SIG-M5 treated with dmso at 0.1 percent for 504 hours (cell line): ENCODE results near the gene TLR1.
"Not testable (repeated sequence)": the region's sequence is repeated elsewhere in the genome, so short reads cannot be mapped to it uniquely, and the experiment has no call there.

ENCODE experiments used
- DNase-seq: peaks from one replicate; lab custom pipeline; 2025; ENCODE audit not compliant: unreplicated experiment; lab: John Stamatoyannopoulos, UW

The TLR1 gene

DNA sequence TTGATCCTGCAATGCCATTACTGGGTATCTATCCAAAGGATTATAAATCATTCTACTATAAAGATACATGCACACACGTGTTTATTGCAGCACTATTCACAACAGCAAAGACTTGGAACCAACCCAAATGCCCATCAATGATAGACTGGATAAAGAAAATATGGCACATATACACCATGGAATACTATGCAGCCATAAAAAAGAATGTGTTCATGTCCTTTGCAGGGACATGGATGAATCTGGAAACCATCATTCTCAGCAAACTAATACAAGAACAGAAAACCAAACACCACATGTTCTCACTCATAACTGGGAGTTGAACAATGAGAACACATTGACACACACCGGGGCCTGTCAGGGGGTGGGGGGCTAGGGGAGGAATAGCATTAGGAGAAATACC, 26.7 kb downstream of the TLR1 start:
- DNase-seq = not testable (repeated sequence)

- DNase-seq = no peak
Measured at GRCh38 chr4:38775326-38775725, 29.3 kb downstream of the TLR1 start.

DNA sequence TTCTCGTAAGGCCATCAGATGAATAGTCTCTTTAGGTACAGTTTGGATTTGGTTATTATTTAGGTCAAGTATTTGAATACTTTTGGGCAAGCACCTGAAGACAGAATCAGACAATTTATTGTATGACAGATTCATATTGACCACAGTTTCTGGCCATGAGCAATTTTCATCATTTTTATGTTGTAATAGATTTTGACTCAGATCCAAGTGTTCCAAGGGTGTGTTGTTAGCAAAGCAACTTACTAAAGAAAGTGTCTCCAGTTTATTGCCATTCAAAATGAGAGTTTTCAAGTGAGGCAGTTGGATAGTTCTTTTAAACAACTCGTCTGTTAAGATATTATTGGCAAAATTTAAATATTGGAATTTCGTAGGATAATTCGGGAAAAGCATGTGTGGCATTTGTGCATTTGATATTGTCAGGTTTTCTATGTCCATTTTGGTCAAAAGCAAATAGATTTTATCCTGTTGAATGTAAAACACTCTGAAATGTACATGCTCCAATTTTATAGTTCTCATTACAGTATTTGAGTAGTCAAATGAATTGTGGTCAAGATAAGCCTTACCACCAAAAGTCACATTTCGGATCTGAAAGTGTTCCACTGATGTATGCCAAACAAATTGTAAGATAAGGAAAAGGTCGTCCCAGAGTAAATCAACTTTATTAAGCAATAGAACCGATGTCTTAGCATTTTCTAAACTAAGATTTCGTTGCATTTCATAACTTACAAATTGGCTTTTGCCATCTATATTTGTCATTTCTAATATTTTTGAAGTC, 30.2 kb downstream of the TLR1 start:
- no peak for DNase-seq

- DNase-seq = not testable (repeated sequence)
Measured at GRCh38 chr4:38770281-38770680, 34.3 kb downstream of the TLR1 start.

GRCh38 chr4:38769857-38770256, 34.7 kb downstream of the TLR1 start:
- DNase-seq = no peak

GRCh38 chr4:38769441-38769840, 35.1 kb downstream of the TLR1 start:
- DNase-seq = no peak

DNA sequence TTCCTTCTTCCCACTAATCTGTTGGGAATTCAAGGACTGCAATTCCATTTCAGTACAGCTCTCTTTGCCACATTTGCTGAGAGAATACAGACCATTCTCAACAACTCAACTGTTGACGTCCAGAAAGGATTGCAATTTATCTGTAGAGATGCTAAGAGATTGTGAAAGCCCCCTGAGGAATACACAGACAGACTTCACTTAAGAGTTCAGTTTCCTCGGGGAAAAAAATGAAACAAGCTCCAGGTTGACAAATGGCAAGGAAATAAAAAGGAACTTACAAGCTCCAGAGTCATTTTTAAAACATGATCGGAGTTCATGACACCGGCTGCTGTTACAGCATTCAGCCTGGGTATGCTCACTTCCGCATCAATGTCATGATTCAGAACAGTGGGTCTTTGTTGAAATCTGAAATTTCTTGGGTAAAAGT, 35.6 kb downstream of the TLR1 start:
- DNase-seq = peak; percentile 51

GRCh38 chr4:38766940-38767339, 37.7 kb downstream of the TLR1 start:
- DNase-seq = not testable (repeated sequence)

DNA sequence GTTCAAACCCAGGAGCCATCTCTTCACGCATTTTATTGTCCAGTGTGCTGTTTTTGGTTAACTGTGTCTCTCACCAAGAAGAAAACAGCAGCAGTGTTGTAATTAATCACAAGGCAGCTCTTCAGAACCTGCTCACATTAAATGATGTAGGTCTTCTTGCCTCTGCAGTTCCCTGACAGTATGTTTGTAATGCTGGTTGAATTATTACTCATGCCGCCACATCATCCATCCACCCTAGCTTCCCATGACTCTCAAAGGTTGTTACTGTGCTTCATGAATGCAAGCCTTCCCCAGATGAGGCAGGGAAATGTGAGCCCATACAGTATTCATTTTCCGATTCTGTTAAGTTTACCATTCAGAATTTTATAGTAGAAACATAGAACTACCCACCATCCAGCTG, 39.2 kb downstream of the TLR1 start:
- no peak for DNase-seq

GRCh38 chr4:38764277-38764676, 40.3 kb downstream of the TLR1 start:
- no peak for DNase-seq

GRCh38 chr4:38762560-38762959, 42.0 kb downstream of the TLR1 start:
- no peak for DNase-seq

DNA sequence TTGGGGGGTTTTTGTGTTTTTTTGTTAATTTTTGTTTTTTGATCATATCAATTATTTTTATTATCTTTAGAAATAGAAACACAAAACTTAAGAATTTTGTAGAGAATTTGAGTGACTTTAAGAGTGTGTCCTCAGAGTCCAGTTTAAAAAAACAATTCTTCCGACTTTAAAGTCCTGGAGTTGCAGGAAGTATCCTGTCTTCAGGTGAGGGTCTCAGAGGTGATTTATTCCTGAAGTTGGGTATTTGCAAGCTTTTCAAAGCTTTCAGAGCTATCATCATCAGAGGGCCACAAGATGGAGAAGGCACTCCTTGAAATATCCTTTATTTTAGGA, 44.8 kb downstream of the TLR1 start:
- no peak for DNase-seq

GRCh38 chr4:38759113-38759789, 45.3 kb downstream of the TLR1 start:
- peak; percentile 56 for DNase-seq

- DNase-seq = no peak
Measured at GRCh38 chr4:38757945-38758600, 46.5 kb downstream of the TLR1 start.

DNA sequence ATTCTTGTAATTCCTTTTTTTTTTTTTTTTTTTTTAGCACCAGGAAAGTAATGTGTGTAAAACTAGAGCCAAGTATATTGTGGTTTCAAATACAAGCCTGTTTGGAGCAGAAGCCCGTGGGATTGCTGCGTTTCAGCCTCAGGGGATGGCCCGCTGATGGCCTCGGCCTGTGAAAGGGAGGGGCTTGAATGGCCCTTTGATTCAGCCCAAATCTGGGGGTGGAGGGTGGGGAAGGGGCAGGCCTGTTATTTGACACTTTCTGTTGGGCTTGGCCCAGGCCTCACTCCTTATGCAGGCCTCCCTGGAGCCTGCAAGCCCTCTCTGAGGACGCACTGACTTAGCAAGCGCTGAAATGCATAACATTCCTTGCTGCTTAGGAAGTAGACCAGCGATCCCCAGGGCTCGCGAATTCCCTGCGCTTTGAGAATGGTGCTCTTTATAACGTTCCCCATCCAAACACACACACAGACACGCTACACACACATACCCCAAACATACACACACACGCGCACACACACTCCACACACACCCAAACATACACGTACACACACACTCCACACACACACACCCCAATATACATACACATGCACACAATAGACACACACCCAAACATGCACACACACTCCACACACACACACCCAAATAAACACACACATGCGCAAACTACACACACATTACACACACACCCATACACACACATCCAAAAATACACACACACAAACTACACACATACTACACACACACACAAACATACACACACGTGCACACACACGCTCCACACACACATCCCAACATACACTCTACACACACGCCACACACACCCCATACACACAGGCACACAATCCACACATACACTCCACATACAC, 51.4 kb downstream of the TLR1 start:
- no peak for DNase-seq

DNA sequence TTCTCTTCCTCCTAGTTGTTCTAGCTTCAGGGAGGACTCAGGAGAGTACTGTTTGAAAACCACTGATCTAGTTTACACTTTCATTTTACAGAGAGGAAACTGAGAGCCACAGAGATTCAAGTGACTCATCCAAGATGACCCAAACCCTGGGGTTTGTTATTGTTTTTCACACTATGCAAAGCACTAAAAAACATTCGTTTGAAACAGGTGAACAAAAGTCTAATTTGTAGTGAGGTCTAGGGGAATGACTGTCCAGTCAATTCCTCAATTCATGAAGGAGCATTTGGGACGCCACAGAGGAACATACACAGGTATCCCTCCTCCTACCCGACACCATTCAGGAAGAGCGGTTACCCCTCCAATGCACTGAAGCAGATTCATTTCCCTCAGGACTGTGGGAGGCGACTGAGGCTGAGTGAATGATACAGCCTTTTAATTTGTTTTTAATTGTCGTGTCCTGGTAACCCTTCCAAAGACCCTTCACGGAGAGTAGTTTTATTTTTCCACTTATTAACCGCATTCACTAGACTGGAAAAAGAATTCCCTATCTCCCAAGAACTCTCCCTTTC, 52.1 kb downstream of the TLR1 start:
- no peak for DNase-seq

- no peak for DNase-seq
Measured at GRCh38 chr4:38751341-38752010, 53.1 kb downstream of the TLR1 start.

- no peak for DNase-seq
Measured at GRCh38 chr4:38749336-38749735, 55.3 kb downstream of the TLR1 start.

GRCh38 chr4:38747629-38748028, 57.0 kb downstream of the TLR1 start:
- no peak for DNase-seq
